WI38 (cell line): Measurements from ENCODE around the gene SOS2.
"Not testable (repeated sequence)": the region's sequence is repeated elsewhere in the genome, so short reads cannot be mapped to it uniquely, and the experiment has no call there.

ENCODE experiments used
- H3K4me3 ChIP-seq: 2 replicates; pipeline ENCODE4 v1.5.1; 2011; ENCODE audit warnings: low read depth, mild to moderate bottlenecking, control low read depth, low read length
- TF ChIP-seq, protein P1 (sequence below): IDR thresholded peaks from 2 replicates; pipeline ENCODE4 v1.5.1; 2012; ENCODE audit warnings: low read depth, mild to moderate bottlenecking, control low read depth, low read length

The SOS2 gene

DNA sequence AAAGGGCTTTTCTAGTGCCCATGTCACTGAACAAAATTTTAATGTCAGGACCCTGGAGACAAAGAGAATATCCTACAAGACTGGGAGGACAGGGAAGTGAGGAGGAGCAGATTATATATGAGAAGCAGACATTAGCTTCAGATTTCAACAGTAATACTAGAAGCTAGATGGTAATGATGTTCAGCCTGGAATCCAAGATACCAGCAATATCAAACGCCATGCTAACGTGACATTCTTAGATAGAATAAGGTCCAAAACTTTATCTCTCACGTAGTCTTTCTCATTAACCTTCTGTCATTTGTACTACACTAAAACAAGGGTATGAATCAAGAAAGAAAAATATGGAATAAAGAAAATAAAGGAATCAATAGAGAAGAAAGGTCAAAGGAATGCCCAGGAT lies 18.7 kb downstream of the SOS2 start:
- TF ChIP-seq, protein P1, sequence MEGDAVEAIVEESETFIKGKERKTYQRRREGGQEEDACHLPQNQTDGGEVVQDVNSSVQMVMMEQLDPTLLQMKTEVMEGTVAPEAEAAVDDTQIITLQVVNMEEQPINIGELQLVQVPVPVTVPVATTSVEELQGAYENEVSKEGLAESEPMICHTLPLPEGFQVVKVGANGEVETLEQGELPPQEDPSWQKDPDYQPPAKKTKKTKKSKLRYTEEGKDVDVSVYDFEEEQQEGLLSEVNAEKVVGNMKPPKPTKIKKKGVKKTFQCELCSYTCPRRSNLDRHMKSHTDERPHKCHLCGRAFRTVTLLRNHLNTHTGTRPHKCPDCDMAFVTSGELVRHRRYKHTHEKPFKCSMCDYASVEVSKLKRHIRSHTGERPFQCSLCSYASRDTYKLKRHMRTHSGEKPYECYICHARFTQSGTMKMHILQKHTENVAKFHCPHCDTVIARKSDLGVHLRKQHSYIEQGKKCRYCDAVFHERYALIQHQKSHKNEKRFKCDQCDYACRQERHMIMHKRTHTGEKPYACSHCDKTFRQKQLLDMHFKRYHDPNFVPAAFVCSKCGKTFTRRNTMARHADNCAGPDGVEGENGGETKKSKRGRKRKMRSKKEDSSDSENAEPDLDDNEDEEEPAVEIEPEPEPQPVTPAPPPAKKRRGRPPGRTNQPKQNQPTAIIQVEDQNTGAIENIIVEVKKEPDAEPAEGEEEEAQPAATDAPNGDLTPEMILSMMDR = no peak
- no peak overlapping the region for H3K4me3 ChIP-seq

- no peak overlapping the region for H3K4me3 ChIP-seq
- TF ChIP-seq, protein P1 = no peak
Observed at GRCh38 chr14:50210074-50210473, 21.3 kb downstream of the SOS2 start.

- no peak overlapping the region for H3K4me3 ChIP-seq
- TF ChIP-seq, protein P1 = no peak
Observed at GRCh38 chr14:50198499-50198898, 32.9 kb downstream of the SOS2 start.

- TF ChIP-seq, protein P1 = no peak
- no peak overlapping the region for H3K4me3 ChIP-seq
Observed at GRCh38 chr14:50191499-50191898, 39.9 kb downstream of the SOS2 start.

DNA sequence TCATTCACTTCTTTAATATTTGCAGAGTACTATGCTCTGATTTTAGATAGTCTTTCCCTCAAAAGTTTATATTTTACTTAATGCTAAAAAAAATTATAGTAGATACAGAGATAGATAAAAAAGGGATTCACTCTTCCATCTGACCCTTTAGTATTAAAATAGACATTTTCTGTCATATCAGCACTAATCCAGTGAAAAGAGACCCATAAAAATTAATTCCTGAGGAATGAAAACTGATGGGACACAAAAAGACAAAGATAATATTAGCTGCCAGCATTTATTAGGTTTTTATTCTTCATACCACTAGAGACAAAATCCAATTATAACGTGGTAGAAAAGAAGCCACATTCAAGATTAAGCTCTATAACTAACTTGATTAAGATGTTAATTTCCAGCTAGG lies 45.3 kb downstream of the SOS2 start:
- TF ChIP-seq, protein P1 = no peak

DNA sequence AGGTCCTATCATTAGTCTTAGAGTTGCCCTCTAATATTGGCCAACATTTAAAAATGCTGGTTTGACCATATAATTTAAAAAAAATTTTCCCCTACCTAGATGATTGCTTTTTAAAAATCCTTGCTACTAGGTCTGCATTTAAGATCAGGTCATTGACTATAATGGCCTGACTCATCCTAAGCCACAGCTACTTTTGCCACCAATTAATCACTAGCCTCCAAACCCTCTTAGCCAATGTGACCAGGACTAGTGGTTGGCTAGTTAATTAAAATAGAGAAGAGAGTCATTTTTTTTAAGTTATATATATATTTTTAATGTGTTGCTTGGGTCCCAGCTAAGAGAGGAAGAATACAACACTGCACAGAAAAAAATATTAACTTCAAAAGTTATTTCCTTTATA lies 57.5 kb downstream of the SOS2 start:
- TF ChIP-seq, protein P1 = no peak

More for the DNA sequence above, 45.3 kb downstream of the SOS2 start:
- H3K4me3 ChIP-seq = no peak overlapping the region

GRCh38 chr14:50171895-50172294 lies 59.5 kb downstream of the SOS2 start:
- TF ChIP-seq, protein P1 = no peak

More for the DNA sequence above, 57.5 kb downstream of the SOS2 start:
- H3K4me3 ChIP-seq = no peak overlapping the region

DNA sequence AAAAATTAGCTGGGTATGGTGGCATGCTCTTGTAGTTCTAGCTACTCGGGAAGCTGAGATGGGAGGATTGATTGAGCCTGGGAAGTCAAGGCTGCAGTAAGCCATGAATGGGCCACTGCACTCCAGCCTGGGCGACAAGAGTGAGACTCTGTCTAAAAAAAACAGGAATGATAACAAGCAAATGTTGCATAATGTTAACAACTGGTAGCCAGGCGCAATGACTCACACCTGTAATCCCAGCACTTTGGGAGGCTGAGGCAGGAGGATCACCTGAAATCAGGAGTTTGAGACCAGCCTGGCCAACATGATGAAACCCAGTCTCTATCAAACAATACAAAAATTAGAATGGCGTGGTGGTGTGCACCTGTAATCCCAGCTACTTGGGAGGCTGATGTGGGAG lies 64.0 kb downstream of the SOS2 start:
- H3K4me3 ChIP-seq = not testable (repeated sequence)

More at GRCh38 chr14:50171895-50172294, 59.5 kb downstream of the SOS2 start:
- no peak overlapping the region for H3K4me3 ChIP-seq
